ENCODE results near the gene NXT1.

DNA sequence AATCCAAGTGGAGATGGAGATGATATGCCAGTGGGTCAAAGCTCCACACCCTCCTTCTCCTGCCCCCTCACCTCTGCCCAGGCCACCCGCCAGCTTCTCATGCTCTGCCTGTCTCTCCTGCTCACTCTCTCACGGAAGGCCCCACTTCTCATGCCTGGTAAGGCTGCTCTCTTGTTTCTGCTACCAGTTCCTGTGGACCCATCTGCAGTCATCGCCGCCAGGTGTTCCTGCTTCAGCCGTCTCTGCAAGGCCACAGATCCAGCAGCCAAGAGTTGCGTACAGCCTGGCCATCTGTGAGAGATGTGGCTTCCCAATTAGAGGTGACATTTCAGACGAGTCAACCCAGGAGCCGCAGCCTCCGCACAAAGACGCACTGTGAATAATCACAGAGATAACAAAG lies 40.8 kb upstream of the NXT1 start:
- TF ChIP-seq POLR2AphosphoS5 (IDR thresholded peaks at IDR 0.05; ENCODE audit: low read depth, low read length) (no peak), TAF1 (IDR thresholded peaks at IDR 0.05; ENCODE audit: low read depth, low read length) (no peak), POLR2A (IDR thresholded peaks at IDR 0.05; ENCODE audit: low read depth, low read length) (no peak), POU2F2 (IDR thresholded peaks at IDR 0.05; ENCODE audit: low read depth, low read length) (no peak)

All from GM12891 (cell line).